Measurements from ENCODE around the gene MYL2. TPM values are rescaled to one million over a fixed set of nuclear protein-coding genes. Genes with fewer than 3 reads are reported as not detected.

The MYL2 gene
- total RNA-seq, 1 experiment from 2014 or later: not detected

- no peak for DNase-seq (ENCODE audit: low spot score)
- in situ Hi-C loops (cut with HindIII; ENCODE audit: low sequenced_read_pairs): no loop called here
Measured at GRCh38 chr12:110931315-110931728, 10.9 kb upstream of the MYL2 start.

- in situ Hi-C loops (cut with HindIII; ENCODE audit: low sequenced_read_pairs): no loop called here
- DNase-seq (ENCODE audit: low spot score): no peak
Measured at GRCh38 chr12:110930348-110931314, 10.3 kb upstream of the MYL2 start.

DNA sequence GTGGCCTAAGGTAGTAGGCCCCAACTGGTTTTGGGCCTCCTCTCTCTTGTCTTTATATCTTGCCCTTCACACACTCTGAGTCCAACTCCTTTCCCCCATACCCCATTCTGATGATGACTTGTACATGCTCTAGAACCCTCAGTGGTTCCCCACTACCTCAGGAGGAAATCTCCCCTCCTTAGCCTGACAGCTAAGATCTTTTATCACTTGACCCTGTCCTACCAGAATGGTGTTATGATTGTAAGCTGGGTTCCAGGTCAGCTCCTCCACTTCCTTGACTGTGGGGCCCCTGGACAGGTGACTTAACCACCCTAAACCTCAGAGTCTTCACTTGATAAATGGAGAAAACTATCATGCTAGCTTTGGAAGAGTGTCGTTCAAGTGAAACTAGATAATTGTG is 9.4 kb upstream of the MYL2 start:
- DNase-seq (ENCODE audit: low spot score): no peak
- in situ Hi-C loops (cut with HindIII; ENCODE audit: low sequenced_read_pairs): no loop called here

- DNase-seq (ENCODE audit: low spot score): no peak
- in situ Hi-C loops (cut with HindIII; ENCODE audit: low sequenced_read_pairs): no loop called here
Measured at GRCh38 chr12:110928700-110929099, 8.3 kb upstream of the MYL2 start.

DNA sequence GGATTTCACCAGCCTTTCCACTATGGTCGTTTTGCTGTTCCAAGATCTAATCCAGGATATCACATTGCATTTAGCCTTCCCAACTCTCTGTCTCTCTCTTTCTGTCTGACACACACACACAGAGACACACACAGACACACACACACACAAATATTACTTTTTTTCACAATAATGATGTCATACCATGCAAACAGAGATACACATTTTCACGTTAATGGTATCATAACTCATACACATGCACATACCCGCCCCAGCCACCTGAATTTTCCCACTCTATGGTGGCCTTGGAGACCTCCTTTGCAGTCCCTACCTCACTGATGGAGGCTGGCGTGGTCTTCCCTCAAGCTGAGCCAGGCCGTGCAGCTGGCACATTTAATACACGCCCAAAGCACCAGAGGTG is 7.2 kb upstream of the MYL2 start:
- no peak for DNase-seq (ENCODE audit: low spot score)
- in situ Hi-C loops (cut with HindIII; ENCODE audit: low sequenced_read_pairs): no loop called here

DNA sequence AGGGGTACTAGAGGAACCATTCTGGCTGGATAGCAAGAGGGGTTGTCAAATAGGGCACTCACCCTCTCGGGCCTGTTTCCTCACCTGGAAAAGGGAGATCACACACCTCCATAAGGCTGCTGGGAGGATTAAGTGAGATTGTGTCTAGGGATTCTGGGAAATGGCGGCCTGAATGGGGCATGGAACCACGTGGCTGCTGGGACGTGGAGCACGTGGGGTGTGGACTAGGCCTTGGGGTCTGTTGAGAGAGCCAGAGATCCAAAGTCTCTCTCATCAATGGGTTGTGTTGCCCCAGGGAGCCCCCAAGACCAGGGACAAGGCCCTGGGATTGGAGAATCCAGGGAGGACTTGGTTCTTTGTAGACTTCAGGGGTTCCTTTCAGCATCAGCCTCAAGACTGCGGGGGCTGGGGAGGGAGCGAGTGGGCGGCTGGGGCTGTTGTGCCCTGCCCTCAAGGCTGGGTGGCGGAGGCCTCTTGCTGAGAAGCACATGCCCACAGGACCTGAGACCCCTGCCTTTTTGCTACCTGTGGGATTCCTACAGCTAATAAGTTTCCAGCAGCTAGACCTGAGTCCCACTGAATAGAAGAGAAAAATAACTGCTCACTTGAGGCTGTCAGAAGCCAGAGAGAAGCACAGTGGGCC is 3.4 kb upstream of the MYL2 start:
- no peak for DNase-seq (ENCODE audit: low spot score)
- in situ Hi-C loops (cut with HindIII; ENCODE audit: low sequenced_read_pairs): no loop called here

GRCh38 chr12:110923192-110923591 is 2.8 kb upstream of the MYL2 start:
- DNase-seq (ENCODE audit: low spot score): no peak
- in situ Hi-C loops (cut with HindIII; ENCODE audit: low sequenced_read_pairs): no loop called here

GRCh38 chr12:110922652-110923051 is 2.3 kb upstream of the MYL2 start:
- in situ Hi-C loops (cut with HindIII; ENCODE audit: low sequenced_read_pairs): no loop called here
- no peak for DNase-seq (ENCODE audit: low spot score)

DNA sequence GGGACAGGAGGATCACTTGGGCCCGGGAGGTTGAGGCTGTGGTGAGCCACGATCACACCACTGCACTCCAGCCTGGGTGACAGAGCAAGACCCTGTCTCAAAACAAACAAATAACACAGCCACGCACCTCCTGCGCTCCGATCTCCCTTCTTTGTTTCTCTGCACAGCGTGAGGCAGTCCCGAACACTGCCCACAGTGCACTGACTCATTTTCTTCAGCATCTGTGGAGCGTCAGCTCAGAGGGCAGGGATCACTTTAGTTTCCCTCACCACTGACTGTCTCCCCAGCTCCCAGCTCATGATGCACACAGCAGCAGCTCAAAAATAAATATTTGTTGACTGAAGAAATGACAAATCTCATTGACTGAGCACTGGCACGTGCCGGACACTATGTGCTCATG is 883 bp upstream of the MYL2 start:
- in situ Hi-C loops (cut with HindIII; ENCODE audit: low sequenced_read_pairs): no loop called here
- DNase-seq (ENCODE audit: low spot score): no peak

- no peak for DNase-seq (ENCODE audit: low spot score)
- in situ Hi-C loops (cut with HindIII; ENCODE audit: low sequenced_read_pairs): no loop called here
Measured at GRCh38 chr12:110919720-110920119, 659 bp downstream of the MYL2 start.

- in situ Hi-C loops (cut with HindIII; ENCODE audit: low sequenced_read_pairs): no loop called here
Measured at GRCh38 chr12:110917961-110918360, 2.4 kb downstream of the MYL2 start.

GRCh38 chr12:110917467-110917866 is 2.9 kb downstream of the MYL2 start:
- in situ Hi-C loops (cut with HindIII; ENCODE audit: low sequenced_read_pairs): no loop called here
- no peak for DNase-seq (ENCODE audit: low spot score)

More at GRCh38 chr12:110917961-110918360, 2.4 kb downstream of the MYL2 start:
- no peak for DNase-seq (ENCODE audit: low spot score)

DNA sequence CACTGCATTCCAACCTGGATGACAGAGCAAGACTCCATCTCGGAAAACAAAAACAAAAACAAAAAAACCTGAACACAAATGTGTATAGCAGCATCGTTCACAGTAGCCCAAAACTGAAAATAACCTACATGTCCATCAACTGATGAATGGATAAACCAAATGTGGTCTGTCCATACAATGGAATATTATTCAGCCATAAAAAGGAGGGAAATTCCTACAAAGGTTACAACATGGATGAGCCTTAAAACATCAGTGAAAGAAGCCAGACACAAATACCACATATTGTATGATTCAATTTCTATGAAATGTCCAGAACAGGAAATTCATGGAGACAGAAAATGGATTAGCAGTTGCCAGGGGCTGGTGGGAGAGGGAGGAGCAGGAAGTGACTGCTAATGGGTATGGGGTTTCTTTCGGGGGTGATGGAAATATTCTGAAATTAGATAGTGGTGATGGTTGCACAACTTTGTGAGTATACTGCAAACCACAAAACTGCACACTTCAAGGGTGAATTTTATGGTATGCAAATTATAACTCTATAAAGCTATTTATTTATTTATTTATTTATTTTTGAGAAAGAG is 4.0 kb downstream of the MYL2 start:
- in situ Hi-C loops (cut with HindIII; ENCODE audit: low sequenced_read_pairs): no loop called here
- no peak for DNase-seq (ENCODE audit: low spot score)

- in situ Hi-C loops (cut with HindIII; ENCODE audit: low sequenced_read_pairs): no loop called here
- no peak for DNase-seq (ENCODE audit: low spot score)
Measured at GRCh38 chr12:110913119-110914056, 7.0 kb downstream of the MYL2 start.

DNA sequence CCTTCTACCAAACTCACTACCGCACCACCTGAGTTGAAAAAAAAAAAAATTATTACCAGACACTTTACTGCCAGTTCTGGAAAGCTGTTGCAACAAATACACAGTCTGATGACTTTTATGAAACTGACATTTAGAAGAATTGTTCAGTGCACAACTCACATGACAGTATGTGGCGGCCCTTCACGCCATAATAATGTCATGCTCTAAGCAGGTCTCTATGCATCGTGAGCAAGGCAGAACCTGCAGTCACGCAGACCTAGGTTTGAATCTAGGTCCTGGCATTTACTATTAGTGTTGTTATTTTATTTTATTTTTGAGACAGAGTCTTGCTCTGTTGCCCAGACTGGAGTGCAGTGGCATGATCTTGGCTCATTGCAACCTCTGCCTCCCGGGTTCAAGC is 8.1 kb downstream of the MYL2 start:
- in situ Hi-C loops (cut with HindIII; ENCODE audit: low sequenced_read_pairs): no loop called here
- no peak for DNase-seq (ENCODE audit: low spot score)

- DNase-seq (ENCODE audit: low spot score): no peak
- in situ Hi-C loops (cut with HindIII; ENCODE audit: low sequenced_read_pairs): no loop called here
Measured at GRCh38 chr12:110908377-110909152, 11.8 kb downstream of the MYL2 start.

DNA sequence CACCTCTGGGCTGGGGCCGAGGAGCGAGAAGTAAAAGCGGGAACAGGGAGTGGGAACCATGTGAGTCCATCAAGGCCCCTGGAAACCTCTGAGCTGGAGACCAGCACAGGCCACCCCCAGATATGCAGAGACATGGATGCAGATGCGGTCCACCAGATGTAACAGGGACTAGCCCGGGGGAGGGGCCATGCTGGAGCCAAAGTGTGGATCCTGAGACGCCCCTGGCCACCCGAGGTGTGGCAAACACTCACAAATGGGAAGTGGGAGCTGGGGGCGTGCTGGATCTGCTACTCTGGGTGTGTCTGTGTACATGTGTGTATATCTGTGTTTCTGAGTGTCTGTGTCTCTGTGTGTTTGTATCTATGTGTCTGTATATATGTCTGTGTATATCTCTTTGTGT is 12.8 kb downstream of the MYL2 start:
- in situ Hi-C loops (cut with HindIII; ENCODE audit: low sequenced_read_pairs): no loop called here
- no peak for DNase-seq (ENCODE audit: low spot score)

DNA sequence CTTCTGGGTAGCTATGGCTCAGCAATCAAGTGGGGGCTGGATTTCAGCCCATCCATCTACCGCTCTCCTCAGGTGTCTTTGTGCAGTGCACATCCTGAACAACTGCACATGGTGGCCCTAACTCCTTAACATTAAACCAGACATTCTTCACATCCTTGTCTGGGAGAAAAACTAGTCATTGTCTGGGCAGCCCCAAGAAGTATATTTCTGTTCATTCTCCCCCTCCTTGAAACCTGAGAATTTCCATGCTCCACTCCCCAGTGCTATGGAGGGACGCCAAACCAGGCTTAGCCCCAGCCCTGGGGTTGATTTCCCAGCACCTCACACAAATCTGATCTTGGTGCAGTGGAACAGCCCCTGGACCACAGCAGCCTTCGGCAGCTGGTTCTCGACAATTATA is 13.4 kb downstream of the MYL2 start:
- DNase-seq (ENCODE audit: low spot score): no peak
- in situ Hi-C loops (cut with HindIII; ENCODE audit: low sequenced_read_pairs): no loop called here
